HL-60 (cell line): ENCODE measurements around the gene FBXW5.

Source experiments
- CTCF ChIP-seq: IDR thresholded peaks from one replicate; pipeline ENCODE4 v1.5.1; 2011; ENCODE audit warnings: low read length, control low read depth, inconsistent platforms; ENCODE audit not compliant: insufficient read depth
- POLR2AphosphoS5 ChIP-seq: IDR thresholded peaks from 2 replicates; pipeline ENCODE4 v1.6.1; 2012; ENCODE audit warnings: low read depth
- REST ChIP-seq: IDR thresholded peaks from 2 replicates; pipeline ENCODE4 v1.6.1; 2012; ENCODE audit warnings: low read depth; ENCODE audit not compliant: insufficient replicate concordance
- SPI1 ChIP-seq: IDR thresholded peaks from 2 replicates; pipeline ENCODE4 v1.6.1; 2012; ENCODE audit warnings: low read depth, mild to moderate bottlenecking, borderline replicate concordance

GRCh38 chr9:136903041-136903554, 41.4 kb downstream of the FBXW5 start:
- TF ChIP-seq CTCF, result no peak
- no peak for TF ChIP-seq REST
- no peak for TF ChIP-seq POLR2AphosphoS5
- TF ChIP-seq SPI1, result no peak
